C4-2B (cell line): Measurements from ENCODE around the gene IL17REL.
"Not testable (repeated sequence)": the region's sequence is repeated elsewhere in the genome, so short reads cannot be mapped to it uniquely, and the experiment has no call there.

Source experiments
- H3K27ac ChIP-seq: fragments of 450-650 bp; 2 replicates; pipeline ENCODE4 v1.5.1; 2017
- ZFX ChIP-seq: fragments of 450-650 bp; IDR thresholded peaks from 2 replicates; pipeline ENCODE4 v1.6.1; 2017
- TF ChIP-seq, protein P1 (sequence below): fragments of 450-650 bp; conservative IDR thresholded peaks from 2 replicates; pipeline ENCODE4 v1.5.1; 2017; ENCODE audit warnings: mild to moderate bottlenecking

IL17REL gene

DNA sequence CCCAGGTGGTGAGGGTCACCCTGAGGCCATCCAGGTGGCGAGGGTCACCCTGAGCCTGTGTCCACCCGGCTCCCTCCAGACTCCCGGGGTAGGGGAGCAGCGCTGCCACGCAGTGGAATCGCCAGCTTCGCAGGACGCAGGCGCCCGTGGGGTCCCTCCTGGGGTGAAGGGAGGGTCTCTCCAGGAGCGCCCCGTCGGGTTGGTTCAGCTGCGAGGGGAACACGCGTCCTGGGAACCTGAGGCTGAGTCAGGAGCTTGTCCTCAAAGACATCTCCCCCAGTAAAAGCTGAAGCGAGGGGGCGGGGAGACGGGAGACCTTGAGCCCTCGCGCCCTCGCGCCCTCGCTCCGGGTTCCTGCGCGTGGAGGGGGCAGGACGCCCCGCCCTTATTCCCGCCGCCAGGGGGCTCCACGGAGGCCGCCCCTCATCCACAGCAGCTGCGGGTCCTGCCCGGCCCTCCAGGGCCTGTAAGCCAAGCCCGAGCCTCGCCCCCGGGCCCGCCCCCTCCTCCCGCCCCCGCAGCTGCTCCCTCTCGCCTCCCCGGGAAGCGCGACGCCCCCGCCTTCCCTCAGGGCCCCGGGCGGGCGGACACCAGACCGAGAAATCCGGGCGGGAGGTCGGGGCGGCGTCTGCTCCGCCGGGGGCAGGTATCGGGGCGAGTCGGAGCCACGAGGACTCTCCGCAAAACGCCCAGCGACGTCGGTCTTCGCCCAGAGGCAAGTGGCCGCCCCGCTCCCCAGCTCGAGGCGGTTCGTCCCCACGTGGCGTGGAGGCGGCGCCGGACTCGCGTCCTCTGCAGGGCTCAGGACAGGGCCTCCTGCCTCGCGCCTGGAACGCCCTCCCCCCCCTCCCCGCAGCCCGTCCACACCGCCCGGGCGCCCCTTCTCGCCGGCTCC, 29.2 kb downstream of the IL17REL start:
- no peak overlapping the region for H3K27ac ChIP-seq
- TF ChIP-seq ZFX: no peak
- TF ChIP-seq, protein P1, sequence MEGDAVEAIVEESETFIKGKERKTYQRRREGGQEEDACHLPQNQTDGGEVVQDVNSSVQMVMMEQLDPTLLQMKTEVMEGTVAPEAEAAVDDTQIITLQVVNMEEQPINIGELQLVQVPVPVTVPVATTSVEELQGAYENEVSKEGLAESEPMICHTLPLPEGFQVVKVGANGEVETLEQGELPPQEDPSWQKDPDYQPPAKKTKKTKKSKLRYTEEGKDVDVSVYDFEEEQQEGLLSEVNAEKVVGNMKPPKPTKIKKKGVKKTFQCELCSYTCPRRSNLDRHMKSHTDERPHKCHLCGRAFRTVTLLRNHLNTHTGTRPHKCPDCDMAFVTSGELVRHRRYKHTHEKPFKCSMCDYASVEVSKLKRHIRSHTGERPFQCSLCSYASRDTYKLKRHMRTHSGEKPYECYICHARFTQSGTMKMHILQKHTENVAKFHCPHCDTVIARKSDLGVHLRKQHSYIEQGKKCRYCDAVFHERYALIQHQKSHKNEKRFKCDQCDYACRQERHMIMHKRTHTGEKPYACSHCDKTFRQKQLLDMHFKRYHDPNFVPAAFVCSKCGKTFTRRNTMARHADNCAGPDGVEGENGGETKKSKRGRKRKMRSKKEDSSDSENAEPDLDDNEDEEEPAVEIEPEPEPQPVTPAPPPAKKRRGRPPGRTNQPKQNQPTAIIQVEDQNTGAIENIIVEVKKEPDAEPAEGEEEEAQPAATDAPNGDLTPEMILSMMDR: peak; percentile 26

DNA sequence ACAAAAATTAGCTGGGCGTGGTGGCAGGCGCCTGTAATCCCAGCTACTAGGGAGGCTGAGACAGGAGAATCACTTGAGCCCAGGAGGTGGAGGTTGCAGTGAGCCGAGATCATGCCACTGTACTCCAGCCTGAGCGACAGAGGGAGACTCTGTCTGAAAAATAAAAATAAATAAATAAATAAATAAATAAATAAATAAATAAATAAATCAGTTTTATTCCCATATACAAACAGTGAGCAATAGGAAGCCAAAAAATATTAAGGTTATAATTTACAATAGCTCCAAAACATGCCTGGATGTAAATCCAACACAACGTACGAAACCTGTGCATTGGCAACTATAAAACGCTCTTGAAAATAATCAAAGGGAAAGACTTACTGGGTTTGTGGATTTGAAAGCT, 30.8 kb downstream of the IL17REL start:
- not testable (repeated sequence) for H3K27ac ChIP-seq

DNA sequence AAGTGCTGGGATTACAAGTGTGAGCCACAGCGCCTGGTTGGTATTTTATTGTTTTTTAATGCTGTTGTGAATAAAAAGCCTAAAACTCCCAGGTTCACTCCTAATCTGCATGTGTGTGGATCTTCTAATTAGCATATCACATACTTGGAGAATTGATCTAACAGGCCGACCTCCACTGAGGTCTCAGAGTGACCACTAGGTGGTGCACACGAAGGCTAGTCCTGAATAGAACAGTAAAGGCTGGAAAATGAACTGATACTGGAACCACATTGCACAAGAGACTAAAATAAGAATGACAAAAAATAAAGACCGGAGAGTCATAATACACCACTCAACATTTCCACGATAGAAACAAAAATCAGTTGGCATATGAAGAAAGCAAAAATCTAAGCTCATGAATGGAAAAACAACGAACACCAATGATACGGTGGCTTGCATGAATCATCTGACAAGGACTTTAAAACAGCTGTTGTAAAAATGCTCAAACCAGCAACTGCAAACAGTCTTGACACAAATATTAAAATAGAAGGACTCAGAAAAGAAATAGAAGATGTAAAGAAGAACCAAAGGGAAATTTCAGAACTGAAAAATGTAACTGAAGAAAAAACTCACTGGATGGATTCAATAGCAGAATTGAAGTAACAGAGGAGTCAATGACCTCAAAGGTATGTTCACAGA, 32.8 kb downstream of the IL17REL start:
- no peak overlapping the region for H3K27ac ChIP-seq
- TF ChIP-seq ZFX: no peak
- TF ChIP-seq, protein P1: peak; percentile 95

DNA sequence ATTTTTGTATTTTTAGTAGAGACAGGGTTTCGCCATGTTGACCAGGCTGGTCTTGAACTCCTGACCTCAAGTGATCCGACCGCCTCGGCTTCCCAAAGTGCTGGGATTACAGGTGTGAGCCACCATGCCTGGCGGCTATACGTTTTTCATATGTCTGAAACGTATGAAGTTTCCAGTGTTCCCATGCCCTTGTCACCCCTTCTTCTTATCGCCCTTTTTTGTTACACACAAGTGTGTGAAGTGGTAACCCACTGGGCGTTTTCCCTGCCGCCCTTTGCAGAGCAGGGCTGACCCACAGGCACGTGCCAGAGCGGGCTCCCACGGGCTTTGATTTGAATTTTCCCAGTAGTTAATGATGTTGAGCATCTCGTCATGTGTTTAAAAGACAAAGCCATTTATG, 35.0 kb downstream of the IL17REL start:
- no peak for TF ChIP-seq ZFX
- TF ChIP-seq, protein P1: no peak
- no peak overlapping the region for H3K27ac ChIP-seq

DNA sequence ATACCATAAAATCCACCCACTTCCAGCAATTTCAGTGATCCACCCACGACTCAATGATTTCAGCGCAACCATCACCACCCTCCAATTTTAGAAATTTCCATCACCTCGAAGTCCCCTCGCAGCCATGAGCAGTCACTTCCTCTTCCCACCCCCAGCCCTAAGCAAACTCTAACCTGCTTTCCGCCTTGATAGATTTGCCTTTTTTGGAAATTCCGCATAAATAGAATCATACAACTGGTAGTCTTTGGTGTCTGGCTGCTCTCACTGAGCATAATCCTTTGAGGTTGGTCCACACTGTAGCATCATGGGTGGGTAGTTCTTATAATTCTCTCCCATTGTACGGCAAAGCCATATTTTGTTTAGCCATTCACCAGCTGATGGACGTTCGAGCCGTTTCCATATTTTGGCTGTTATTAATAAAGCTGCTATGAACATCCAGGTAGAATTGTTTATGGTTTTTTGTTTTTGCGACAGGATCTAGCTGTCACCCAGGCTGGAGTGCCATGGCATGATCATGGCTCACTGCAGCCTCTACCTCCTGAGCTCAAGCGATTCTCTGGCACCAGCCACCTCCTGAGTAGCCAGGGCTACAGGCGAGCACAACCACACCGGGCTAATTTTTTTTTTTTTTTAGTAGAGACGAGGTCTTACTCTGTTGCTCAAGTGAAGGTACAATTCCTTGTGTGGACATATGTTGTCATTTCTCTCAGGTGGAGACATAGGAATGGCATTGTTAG, 36.0 kb downstream of the IL17REL start:
- H3K27ac ChIP-seq: no peak overlapping the region
- TF ChIP-seq, protein P1: no peak
- TF ChIP-seq ZFX: no peak

DNA sequence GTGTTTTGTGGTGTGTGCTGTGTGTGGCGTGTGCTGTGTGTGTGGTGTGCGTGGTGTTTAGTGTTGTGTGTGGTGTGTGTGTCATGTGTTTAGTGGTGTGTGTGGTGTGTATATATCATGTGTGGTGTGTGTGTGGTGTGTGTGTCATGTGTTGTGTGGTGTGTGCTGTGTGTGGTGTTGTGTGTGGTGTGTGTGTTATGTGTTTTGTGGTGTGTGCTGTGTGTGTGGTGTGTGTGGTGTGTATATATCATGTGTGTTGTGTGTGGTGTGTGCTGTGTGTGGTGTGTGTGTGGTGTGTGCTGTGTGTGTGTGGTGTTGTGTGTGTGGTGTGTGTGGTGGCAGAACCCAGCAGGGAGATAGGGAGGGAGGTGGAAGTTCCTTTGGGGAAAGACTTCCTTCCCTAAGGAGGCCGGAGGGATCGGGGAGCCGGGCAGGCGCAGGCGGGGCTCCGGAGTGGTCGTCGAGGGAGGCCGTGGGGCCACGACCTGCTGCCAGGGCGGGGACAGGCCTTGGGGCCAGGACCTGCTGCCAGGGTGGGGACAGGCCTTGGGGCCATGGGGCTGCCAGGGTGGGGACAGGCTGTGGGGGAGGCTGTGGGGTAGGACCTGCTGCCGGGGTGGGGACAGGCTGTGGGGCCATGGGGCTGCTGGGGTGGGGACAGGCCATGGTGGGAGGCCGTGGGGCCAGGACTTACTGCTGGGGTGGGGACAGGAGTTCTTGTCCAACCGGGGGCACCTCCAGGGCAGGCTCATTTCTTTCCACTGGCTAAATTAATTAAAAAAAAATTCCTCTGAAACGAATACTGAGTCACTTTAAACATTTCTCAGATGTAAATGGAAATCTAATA, 36.8 kb downstream of the IL17REL start:
- TF ChIP-seq, protein P1: no peak
- TF ChIP-seq ZFX: no peak
- no peak overlapping the region for H3K27ac ChIP-seq
